Fibroblast of mammary gland (primary cell): ENCODE data around the gene HERC6.

ENCODE experiments used
- DNase-seq: peaks from one replicate; pipeline ENCODE4 v3.0.0-alpha.2; 2010; ENCODE audit warnings: low read depth
- H3K4me3 ChIP-seq: 2 replicates; pipeline ENCODE4 v1.5.1; 2011; ENCODE audit warnings: low read depth, mild to moderate bottlenecking, low read length, moderate library complexity; ENCODE audit not compliant: control insufficient read depth
- TF ChIP-seq, protein P1 (sequence below): conservative IDR thresholded peaks from 2 replicates; pipeline ENCODE4 v1.5.1; 2011; ENCODE audit warnings: low read depth, low read length, inconsistent platforms; ENCODE audit not compliant: control insufficient read depth, insufficient read depth

HERC6 gene

DNA sequence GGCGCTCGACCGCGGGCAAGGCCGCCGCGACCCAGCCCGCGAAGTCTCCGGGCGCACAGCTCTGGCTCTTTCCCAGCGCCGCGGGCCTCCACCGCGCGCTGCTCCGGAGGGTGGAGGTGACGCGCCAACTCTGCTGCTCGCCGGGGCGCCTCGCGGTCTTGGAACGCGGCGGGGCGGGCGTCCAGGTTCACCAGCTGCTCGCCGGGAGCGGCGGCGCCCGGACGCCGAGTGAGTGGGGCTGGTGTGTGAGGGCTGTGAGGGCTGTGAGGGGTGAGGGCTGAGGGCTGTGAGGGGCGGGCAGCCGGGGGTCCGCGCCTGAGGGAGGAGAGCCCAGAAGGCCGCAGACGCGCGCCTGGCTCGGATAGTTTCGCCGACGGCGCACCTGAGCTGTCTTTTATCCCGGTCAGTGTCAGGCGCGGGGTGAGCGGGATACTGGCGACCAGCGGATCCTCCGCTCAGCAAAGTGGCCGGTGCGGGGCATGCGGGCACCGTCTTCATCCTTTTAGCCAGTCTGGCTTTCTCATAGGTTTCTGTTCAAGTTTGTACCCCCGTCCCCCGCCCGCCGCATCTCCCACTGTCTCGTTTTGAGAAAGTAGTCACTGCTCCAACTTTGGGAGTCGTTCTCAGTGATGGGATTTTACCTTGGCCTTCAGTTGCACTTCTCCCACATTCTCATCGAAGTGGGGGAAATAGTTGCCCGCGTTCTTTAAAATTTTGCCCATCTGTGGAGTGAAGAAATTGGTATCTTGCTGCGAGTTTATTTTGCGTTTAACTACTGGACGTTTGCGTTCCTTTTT, 78.9 kb downstream of the HERC6 start:
- no peak for DNase-seq
- peak overlapping the region; percentile 57 for H3K4me3 ChIP-seq
- TF ChIP-seq, protein P1, sequence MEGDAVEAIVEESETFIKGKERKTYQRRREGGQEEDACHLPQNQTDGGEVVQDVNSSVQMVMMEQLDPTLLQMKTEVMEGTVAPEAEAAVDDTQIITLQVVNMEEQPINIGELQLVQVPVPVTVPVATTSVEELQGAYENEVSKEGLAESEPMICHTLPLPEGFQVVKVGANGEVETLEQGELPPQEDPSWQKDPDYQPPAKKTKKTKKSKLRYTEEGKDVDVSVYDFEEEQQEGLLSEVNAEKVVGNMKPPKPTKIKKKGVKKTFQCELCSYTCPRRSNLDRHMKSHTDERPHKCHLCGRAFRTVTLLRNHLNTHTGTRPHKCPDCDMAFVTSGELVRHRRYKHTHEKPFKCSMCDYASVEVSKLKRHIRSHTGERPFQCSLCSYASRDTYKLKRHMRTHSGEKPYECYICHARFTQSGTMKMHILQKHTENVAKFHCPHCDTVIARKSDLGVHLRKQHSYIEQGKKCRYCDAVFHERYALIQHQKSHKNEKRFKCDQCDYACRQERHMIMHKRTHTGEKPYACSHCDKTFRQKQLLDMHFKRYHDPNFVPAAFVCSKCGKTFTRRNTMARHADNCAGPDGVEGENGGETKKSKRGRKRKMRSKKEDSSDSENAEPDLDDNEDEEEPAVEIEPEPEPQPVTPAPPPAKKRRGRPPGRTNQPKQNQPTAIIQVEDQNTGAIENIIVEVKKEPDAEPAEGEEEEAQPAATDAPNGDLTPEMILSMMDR, result no peak

DNA sequence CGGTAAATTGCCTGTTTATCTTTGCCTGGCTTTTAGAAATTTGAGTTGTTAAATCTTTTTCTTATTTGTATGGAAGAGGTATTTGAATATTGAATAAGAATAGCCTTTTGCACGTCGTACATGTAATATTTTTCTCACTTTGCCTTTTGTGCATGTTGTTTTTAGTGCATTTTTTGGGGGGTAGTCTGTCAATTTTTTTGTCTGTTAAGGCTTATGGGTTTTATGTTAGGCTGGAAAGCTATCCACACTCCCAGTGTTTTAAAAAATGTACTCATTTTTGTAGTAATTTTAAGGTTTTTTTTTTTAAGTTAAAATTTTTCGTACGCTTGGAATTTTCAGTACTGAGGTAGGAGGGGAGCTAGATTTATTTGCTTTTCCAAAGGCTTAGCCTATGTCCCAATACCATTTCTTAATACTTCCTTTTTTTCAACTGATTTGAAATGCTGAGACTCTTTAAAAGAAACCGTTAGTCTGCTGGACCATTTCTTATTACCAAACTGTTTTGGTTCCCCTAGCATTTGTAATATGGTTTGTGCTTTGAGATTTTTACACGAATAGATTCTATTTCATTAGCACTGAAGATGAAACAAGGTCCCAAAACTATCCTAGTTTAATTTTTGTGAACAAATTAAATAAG, 79.6 kb downstream of the HERC6 start:
- DNase-seq, result no peak
- TF ChIP-seq, protein P1, result no peak
- no peak overlapping the region for H3K4me3 ChIP-seq

- no peak overlapping the region for H3K4me3 ChIP-seq
- DNase-seq, result no peak
- TF ChIP-seq, protein P1, result no peak
These were observed 87.1 kb downstream of the HERC6 start for GRCh38 chr4:88465653-88466192.

DNA sequence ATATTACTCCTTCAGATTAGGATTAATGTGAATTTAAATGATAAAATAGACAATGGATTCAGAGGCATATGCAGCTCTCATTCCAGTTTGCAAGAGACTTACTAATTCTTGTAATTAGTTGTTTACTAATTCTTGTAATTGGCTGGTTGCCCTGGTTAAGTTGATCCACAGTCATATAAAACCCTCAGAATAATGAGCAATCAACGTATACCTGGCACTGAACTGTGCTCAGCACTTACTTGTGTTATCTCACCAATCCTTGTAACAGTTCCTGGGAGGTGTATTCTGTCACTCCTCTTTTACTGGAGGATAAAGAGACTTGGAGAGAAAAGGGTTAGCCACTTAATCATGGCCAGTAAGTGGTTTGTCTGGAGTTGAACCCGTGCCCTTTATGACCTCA, 88.7 kb downstream of the HERC6 start:
- H3K4me3 ChIP-seq, result no peak overlapping the region
- TF ChIP-seq, protein P1, result no peak
- DNase-seq, result no peak

DNA sequence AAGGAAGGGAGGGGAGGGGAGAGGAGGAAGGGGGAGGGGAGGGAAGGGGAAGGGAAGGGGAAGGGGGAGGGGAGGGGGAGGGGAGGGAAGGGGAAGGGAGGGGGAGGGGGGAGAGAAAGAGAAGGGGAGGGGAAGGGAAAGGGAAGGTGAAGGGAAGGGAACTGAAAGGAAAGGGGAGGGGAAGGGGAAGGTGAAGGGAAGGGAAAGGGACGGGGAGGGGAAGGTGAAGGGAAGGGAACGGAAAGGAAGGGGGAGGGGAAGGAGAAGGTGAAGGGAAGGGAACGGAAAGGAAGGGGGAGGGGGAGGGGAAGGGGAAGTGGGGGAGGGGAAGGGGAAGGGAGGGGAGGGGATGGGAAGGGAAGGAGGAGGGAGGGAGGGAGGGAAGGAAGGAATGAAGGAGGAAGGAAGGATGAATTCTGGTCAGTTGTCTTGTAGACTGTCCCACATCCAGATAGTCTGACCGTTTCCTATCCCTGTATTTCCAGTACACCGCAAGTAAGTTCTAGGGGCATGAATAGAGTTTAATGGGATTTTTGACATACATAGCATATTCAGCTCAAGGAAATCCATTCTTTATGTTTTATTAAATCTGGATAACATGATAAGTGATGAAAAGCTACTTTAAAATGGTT, 98.7 kb downstream of the HERC6 start:
- TF ChIP-seq, protein P1, result no peak
- H3K4me3 ChIP-seq, result no peak overlapping the region
- no peak for DNase-seq

GRCh38 chr4:88478247-88478646, 99.6 kb downstream of the HERC6 start:
- TF ChIP-seq, protein P1, result no peak
- H3K4me3 ChIP-seq, result no peak overlapping the region
- no peak for DNase-seq
